UCSD-AML1 (cell line): ENCODE results near the gene COG2.

Experiments used
- DNase-seq: peaks from one replicate; lab custom pipeline; 2025; ENCODE audit not compliant: unreplicated experiment; lab: John Stamatoyannopoulos, UW

COG2 gene

GRCh38 chr1:230668227-230668626 is 25.9 kb downstream of the COG2 start:
- DNase-seq = no peak

- DNase-seq = no peak
Measured at GRCh38 chr1:230669543-230669942, 27.3 kb downstream of the COG2 start.

GRCh38 chr1:230674581-230674980 is 32.3 kb downstream of the COG2 start:
- no peak for DNase-seq

- DNase-seq = no peak
Measured at GRCh38 chr1:230677200-230677599, 34.9 kb downstream of the COG2 start.

GRCh38 chr1:230679192-230679591 is 36.9 kb downstream of the COG2 start:
- DNase-seq = no peak

GRCh38 chr1:230679825-230680224 is 37.5 kb downstream of the COG2 start:
- DNase-seq = no peak

GRCh38 chr1:230680300-230681025 is 38.2 kb downstream of the COG2 start:
- no peak for DNase-seq

- no peak for DNase-seq
Measured at GRCh38 chr1:230681599-230681998, 39.3 kb downstream of the COG2 start.

GRCh38 chr1:230682274-230682673 is 40.0 kb downstream of the COG2 start:
- DNase-seq = no peak

- DNase-seq = no peak
Measured at GRCh38 chr1:230682882-230683610, 40.8 kb downstream of the COG2 start.

- DNase-seq = no peak
Measured at GRCh38 chr1:230684146-230684545, 41.9 kb downstream of the COG2 start.

GRCh38 chr1:230684998-230685397 is 42.7 kb downstream of the COG2 start:
- no peak for DNase-seq

- DNase-seq = no peak
Measured at GRCh38 chr1:230686747-230687146, 44.5 kb downstream of the COG2 start.

- DNase-seq = no peak
Measured at GRCh38 chr1:230690101-230690500, 47.8 kb downstream of the COG2 start.

GRCh38 chr1:230691615-230692014 is 49.3 kb downstream of the COG2 start:
- DNase-seq = no peak

- no peak for DNase-seq
Measured at GRCh38 chr1:230693221-230693620, 50.9 kb downstream of the COG2 start.

GRCh38 chr1:230693777-230694176 is 51.5 kb downstream of the COG2 start:
- DNase-seq = no peak

- no peak for DNase-seq
Measured at GRCh38 chr1:230694464-230694863, 52.2 kb downstream of the COG2 start.

- DNase-seq = peak; percentile 39
Measured at GRCh38 chr1:230694991-230695390, 52.7 kb downstream of the COG2 start.

GRCh38 chr1:230696218-230696617 is 53.9 kb downstream of the COG2 start:
- no peak for DNase-seq

- no peak for DNase-seq
Measured at GRCh38 chr1:230696722-230697437, 54.6 kb downstream of the COG2 start.

GRCh38 chr1:230698130-230698529 is 55.8 kb downstream of the COG2 start:
- no peak for DNase-seq
